Stimulated activated CD4-positive, alpha-beta T cell treated with anti-CD3 and anti-CD28 coated beads, TNF-alpha, amount 100 ng/mL, for 24 hours (primary cell): Measurements from ENCODE around the gene GSKIP.

Experiments used
- DNase-seq, 3 experiments: peaks; one replicate each; pipeline ENCODE4 v3.0.0-alpha.2; 2020; ENCODE audit warnings: low read depth in 3 of 3

The GSKIP gene

DNA sequence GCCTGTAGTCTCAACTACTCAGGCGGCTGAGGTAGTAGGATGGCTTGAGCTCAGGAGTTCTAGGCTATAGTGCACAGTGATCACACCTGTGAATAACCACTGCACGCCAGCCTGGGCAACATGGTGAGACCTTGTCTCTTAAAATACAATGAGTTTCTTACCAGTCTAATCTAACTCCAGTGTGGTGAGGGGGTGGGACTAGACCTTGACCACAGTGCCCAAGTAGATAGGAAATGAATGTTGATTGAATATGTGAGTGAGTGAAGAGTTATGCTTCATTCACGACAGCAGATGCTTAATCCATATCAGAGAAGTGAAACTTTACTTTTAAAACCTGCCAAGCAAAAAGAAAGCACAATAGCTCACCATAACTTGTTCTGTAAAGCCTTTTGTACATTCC is 17.4 kb downstream of the GSKIP start:
- no peak for DNase-seq

DNA sequence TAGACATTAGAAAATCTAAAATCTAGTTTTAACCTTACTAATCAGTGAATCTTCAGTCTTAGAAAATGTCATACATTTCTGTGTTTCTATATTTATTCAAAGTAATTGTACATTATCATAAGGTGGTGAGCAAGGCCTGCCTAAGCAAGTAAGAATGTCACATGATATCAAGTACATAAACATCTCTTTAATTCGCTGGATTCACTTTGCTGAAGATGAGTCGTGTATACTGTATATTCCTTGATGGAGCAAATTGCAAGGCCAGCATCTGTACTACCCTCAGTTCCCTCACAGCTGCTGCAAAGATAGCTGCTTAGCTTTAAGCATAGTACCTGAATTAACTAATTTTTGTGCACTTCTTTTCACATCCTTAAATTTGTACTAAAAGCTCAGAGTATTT is 20.1 kb downstream of the GSKIP start:
- no peak for DNase-seq

DNA sequence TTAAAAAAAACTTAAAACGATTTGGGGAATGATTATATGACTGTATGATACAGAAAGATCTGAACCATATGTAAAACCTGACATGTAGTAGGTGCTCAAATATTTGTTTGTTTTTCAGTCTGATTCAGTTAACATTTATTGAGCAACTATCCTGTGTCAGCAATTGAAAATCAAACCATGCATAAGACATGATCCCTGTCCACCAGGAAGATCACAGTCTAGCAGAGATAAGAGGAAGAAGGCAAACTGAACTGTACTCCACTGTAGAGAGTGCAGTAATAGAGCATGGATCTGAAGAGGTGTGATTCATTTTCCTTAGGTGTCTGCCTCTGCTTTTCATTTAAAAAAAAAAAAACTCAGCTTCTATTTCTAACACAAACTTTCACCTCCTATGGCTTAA is 20.7 kb downstream of the GSKIP start:
- no peak for DNase-seq

DNA sequence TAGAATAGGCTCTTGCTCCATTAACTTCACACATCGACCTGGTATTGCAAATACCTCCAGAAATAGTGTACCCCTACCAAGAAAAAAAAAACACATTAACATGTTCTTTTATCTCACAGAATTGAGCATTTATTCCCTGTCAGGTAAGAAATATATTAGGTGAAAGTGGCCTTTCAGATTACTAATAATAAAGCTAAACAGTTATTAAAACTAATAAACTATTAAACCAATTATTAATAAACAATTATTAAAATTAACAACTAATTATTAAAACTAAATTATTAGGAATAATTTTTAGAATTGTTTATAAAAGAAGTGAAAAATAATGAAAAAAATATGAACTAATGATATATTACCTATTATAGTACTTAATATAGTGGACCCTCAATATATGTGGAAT is 21.4 kb downstream of the GSKIP start:
- DNase-seq, result no peak

DNA sequence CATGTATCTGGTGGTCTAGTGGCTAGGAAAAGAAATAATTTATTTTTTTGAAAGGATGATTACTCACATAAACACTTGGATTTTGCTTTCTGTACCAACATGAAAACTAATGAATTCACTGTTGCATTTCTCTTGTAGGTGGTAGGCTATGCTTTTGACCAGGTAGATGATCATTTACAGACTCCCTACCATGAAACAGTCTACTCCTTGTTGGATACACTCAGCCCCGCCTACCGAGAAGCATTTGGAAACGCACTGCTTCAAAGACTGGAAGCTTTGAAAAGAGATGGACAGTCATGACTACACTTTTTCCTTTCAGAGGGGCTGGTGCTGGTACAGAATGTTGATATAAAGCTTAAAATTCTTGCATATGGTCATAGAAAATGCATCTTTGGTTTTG is 22.1 kb downstream of the GSKIP start:
- no peak for DNase-seq

DNA sequence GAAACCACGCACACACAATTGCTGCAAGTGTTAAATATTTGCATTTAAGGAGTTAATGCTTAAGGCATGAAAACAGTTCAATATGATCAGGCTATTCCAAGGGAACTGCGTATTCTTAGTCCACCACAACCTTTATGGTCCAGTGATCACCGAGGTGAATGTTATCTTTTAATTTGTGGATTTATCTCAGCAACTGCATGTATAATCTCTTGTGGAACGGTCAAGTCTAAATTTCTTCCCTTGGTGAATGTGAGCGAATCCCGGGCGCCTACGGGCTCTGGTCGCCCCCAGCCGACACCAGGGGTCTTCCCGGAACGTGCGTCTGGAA is 27.6 kb downstream of the GSKIP start:
- no peak for DNase-seq

DNA sequence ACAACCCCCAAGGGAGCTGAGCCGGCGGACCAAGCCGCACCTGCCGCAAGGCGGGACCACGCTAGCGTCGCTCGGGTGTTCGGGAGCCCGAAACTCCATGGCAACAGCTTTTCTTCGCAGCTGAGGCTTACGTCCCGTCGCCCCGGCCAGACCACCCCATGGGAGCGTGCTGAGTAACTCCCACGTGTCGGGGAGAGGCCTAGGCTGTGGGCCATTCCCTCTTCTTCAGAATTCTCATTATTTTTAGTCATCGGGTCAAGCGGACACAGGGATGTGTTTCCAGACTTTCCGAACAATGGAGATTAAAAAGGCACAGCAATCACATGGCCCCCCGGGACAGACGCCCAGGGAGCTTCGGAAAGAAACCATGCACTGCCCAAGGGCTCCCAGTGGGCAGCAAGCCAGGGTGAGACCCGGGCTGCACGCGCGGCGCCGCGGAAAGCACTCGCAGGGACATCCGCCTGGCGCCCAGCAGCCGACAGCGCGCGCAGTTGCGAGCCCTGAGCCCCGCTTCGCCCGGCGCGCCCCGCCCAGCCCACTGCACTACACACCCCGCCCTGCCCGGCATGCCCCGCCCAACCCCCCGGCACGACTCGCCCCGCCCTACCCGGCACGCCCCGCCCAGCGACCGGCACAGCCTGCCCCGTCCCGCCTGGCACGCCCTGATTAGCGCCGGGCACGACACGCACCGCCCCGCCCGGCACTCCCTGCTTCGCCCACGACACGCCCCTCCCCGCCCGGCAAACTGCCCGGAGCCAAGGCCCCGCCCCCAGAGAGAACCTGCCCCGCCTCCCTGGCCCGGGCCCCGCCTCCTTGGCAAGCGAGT is 28.2 kb downstream of the GSKIP start:
- DNase-seq, result peak; percentile 98 to 100 (median 99)

DNA sequence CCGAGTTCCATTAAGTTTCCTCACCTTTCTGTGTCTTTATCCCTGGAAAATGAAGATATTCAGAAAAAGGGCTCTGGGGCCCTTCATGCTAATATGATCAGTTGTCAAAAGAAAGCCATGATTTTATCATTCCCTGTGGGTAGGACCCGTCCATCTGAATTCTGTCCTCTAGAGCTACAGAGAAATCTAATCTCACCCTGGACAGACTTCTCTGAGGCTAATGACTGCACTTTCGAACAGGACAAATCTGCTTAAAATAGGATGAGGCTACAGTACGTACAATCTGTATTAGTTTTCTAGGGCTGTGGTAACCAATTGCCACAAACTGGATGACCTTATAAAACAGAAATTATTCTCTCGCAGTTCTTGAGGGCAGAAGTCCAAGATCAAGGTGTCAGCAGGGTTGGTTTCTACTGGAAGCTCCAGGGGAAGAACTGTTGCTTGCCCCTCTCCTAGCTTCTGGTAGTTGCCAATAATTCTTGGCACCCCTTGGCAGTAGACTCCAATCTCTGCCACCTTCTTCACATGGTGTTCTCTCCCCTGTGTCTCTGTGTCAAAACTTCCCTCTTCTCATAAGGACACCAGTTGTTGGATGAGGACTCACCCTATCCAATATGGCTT is 29.9 kb downstream of the GSKIP start:
- DNase-seq, result no peak

DNA sequence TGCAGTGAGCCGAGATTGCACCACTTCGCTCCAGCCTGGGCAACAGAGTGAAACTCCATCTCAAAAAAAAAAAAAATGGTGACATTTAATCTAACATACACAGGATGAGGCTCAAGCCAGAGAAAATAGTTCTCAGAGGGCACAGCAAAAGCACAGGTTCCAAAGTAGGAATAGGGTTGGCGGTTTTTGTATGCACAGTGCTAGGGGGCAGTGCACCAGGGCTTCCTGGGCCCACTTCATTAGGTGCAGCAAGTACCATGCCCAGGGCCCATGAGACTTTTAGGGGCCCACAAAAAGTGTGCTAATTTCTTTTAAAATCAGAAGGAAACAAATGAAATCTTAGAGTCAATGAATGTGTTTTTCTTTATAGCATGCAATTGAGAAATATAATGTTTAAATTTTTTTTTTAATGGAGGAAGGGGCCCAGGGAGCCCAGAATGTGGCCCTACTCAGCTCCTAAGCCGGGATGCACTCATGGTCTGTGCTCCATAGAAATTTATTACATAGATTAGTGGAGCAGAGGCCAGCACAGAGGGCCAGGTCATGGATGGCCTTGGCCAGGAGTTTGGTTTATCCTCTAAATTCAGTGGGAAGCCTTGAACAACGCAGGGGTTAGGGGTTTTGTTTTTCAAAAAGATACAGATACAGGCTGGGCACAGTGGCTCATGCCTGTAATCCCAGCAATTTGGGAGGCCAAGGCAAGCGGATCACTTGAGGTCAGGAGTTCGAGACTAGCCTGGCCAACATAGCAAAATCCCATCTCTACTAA is 30.9 kb downstream of the GSKIP start:
- no peak for DNase-seq

DNA sequence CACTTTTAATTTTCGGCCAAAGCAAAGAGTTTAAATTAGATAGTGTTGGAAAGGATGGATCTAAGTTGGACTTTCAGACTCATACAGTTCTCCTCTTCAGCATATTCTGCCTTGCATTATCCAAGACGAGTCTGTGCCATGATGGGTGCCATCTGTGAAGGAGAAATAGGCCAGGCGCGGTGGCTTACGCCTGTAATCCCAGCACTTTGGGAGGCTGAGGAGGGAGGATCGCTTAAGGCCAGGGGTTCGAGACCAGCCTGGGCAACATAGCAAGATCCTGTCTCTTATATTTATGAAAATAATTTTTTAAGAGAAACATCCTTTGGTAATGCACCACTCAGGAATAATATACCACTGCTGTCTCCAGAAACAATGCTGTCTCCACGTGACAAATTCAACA is 35.1 kb downstream of the GSKIP start:
- DNase-seq, result no peak

DNA sequence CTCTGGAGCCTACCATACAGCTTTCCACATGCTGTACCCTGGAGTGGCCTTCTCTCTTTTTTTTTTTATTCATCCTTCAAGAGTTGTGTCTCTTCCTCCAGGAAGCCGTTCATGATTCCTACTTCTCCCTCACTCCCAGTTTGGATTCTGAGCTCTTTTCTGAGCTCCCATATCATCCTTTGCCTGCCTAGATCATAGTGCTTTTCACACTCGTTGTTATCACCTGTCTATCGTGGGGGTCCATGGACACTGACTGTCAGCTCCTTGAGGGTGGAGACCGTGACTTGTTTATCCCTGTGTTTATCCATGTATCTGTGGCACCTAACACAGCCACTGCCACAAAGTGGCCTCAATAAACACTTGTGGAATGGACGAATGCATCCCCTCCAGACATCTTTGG is 35.6 kb downstream of the GSKIP start:
- DNase-seq, result no peak

DNA sequence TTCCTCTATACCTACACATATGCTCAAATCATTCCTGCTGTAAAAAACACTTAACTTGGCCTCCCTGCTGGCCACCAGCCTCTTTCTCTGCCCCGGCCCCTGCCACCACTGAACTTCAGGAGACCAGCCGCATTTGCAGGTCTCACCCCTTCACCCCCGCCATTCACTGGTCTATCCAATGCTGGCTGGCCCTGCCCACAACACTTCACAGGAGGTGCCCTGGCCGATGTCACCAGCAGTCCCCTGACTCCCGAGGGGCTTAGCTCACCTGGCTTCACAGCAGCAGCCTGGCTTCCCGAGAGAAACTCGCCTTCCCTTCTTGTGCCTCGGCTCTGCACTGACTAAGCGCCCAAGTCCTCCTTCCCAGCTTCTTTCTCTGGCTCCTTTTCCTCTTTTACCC is 36.1 kb downstream of the GSKIP start:
- no peak for DNase-seq

DNA sequence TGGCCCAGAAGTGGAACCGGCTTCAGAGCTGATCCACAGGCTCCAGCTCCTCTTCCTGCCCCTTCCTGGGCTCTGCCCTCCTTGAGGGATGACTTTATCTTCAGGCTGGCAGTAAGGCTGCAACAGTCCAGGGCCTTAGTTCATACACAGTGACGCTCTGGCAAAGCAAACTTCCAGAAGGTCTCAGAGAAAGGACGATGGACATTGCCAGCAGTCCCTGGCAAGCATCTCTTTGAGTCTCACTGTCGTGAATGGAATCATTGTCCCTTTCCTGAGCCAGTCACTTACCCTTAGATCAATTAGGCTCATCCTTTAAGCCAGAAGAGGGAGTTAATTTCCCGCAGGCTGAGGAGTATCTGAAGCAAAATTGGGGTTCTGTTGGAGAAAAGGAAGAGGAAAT is 37.2 kb downstream of the GSKIP start:
- no peak for DNase-seq

DNA sequence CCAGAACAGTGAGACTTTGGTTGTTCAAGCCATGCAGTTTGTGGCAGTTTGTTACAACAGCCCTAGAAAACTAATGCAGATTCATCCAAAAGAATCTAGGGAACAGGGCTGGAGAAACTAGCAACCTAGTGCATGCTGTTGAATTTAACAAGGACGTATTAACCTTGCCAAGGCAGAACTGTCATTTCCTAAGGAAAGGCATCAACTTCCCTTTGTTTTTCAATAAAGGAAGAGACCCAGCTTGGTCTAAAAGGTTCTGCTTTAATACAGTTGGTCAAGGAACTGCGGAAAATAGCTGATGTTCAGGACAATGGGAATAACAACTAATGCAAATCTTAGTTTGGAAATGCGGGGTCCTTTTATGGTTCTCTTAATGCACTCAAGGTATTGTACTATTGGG is 40.1 kb downstream of the GSKIP start:
- no peak for DNase-seq

DNA sequence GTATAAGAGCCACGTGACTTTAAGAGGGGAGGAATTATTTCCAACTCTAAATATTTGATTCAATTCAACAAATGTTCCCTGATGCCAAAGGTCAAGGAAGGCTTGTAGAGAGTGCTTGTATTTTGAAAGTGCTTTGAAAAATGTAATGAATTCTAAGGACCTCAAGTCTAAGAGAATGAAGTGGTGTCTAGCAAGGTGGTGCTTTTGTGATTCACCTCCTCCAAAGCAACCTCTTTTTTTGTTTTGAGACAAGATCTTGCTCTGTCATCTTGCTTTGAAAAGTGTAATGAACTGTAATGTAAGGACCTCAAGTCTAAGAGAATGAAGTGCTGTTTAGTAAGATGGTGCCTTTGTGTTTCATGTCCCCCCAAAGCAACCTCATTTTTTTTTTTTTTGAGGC is 42.4 kb downstream of the GSKIP start:
- DNase-seq, result no peak

DNA sequence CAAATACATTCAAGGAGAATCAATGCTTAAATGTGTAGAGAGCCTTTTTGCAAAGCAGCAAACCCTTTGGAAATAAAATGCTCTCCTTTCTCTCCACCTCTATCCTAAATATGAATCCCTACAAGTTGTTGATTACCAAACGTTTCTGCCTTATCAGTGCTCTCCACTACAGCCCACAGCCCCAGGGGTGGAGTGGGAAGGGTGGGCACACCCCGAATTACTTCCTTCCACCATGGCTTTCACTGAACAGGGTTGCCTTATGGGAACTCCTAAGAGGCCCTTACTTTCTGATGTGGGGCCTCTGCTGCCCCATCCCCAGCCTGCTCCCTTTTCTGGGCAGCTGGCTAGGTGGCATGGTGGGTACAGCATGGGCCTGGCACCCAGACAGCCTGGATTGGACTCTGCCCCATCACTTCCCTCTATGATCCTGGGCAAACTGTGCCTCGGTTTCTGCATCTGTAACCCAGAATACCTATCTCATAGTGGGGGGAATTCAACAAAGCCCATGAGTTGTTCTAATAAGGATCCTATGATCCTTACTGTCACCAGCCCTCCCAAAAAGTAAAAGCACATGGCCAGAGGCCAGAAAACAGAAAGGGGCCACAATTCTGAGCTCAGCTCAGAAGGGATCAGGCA is 44.7 kb downstream of the GSKIP start:
- DNase-seq, result no peak

DNA sequence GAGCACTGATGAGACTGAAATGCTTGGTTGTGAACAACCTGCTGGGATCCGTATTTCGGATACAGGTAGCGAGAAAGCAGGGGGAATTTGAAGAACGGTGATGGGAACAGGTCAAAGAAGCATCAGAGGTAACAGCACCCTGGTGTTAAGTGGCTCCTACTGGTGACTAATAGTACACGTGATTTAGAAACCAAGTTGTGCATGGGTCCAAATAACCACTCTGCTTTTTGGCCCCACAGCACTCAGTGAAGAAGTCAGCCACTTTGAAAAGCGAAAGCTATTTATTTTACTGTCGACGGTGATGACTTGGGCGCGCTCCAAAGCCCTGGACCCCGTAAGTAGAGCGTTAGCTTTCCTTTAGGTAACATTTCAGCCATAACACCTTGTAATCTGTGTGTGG is 45.3 kb downstream of the GSKIP start:
- DNase-seq, result no peak

DNA sequence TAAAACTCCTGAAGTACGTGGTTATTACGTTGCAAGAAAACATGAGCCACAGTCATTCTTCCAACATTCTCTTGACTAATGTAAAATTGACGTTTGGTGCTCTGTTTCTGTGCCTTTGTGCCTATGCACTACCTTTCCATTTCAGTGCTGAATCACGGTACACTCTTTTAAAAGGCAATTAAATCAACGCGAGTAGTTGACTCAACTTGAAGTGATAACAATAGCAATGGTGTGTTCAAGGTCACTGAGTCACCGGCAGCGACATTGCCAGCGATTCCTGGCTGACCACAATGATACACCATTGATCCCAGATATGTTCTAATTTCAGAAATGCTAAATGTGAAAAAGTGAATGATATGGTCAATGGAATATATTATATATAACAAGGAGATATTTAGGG is 46.4 kb downstream of the GSKIP start:
- no peak for DNase-seq

DNA sequence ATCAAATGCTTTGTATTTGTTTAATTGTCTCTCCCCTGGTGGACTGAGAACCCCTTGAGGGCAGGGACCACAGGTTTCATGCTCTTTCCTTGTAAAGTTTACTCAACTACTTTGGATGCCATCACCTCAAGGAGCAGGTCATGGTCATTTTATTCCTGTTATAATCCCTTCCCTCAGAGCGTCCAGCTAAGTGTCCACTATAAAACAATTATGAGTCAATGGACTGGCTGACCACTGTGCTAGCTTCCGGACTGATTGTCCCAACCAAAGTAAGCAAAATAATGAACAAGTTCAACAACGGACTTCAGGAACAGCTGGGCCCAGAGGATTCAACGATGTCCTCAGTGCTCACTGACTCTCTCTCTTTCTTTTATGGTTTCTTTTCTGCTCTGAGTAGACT is 46.8 kb downstream of the GSKIP start:
- no peak for DNase-seq

DNA sequence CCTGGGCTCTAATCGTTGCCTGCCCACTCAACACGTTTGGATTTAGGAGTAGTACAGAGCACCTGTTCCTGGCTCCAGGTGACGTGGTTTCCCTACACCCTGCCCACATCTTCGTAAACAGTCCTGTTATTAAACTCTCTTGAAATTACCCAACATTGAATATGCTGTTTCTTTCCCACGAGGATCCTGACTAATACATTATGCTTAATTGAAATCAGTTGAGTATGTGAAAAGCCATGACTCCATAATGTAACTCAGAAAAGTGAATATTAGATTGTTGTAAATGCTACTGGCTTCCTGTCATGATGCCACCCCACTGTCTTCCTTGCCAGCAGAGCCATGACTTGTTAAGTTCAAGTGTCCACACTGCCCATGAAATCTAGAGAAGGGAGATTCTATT is 50.2 kb downstream of the GSKIP start:
- DNase-seq, result no peak

DNA sequence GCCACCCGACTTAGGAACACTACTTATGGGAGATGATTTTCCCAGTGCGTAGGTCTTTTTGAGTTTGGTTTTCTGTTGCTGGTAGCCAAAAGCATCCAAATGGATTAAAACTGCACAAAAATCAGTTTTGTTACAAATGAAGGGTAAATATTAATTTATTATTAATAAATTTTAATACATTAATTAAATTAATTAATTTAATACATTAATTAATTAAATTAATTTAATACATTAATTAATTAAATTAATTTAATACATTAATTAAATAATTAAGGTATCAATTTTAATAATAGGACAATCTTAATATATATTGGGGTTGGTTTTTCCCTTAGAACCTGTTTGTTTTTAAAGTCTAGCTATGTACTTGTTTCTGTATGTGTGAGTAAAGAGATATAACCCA is 52.2 kb downstream of the GSKIP start:
- DNase-seq, result no peak

DNA sequence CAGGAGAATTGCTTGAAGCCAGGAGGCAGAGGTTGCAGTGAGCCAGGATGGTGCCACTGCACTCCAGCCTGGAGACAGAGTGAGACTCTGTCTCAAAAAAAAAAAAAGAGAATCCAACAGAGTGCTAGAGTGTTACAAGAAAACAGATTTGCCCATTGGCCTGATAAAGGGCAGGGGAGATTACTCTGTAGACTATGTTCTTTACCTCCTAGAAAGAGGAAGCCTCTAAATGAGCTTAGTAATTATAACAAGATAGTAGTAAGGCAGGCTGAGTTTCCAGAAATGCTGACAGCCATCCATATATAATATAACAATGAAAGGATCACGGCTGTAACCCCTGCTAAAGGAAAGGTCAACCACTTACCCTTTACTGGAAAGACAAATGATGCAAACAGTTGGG is 53.0 kb downstream of the GSKIP start:
- DNase-seq, result no peak

DNA sequence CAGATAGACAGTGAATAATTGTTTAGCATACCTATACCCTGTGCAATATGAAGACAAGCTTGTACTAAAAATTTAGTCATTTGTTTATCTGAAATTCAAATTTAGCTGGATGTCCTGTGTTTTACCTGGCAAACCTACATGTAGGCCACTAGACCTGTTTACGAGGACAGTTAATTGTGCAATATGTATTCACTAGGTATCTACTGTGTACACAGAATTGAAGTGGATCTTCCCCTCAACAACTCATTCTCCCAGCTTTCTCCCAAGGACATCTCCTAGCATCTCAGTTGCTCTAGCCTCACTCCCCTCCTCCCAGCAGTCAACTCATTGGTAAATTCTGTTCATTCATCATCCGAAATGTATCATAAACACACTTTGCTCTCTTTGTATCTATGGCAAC is 53.9 kb downstream of the GSKIP start:
- DNase-seq, result no peak
